ENCODE measurements around the gene FHIT. TPM values are rescaled to one million over a fixed set of nuclear protein-coding genes. Genes with fewer than 3 reads are reported as not detected.
"Not testable (repeated sequence)": the region's sequence is repeated elsewhere in the genome, so short reads cannot be mapped to it uniquely, and the experiment has no call there.

Gene FHIT
- total RNA-seq, 1 experiment from 2014 or later = 9.8 TPM

- H3K4me1 ChIP-seq (replicated peaks; ENCODE audit: insufficient read depth) = no peaks in the 10 kb centered on the region
- intact Hi-C loops (cut with micrococcal nuclease; ENCODE audit: unreplicated experiment) = no loop called here
- H3K4me3 ChIP-seq = no peak overlapping the region
- H2AFZ ChIP-seq = no peak overlapping the region
- CTCF ChIA-PET = no interaction called here
- H3K9me2 ChIP-seq (ENCODE audit: insufficient read depth) = no peaks in the 10 kb centered on the region
- no peaks in the 10 kb centered on the region for H3K9me3 ChIP-seq (ENCODE audit: insufficient read depth, low read depth)
- H4K20me1 ChIP-seq (ENCODE audit: insufficient read depth) = no peaks in the 10 kb centered on the region
- no peak overlapping the region for H3K4me2 ChIP-seq
- no TSS peak for BruUV-seq (replicated peaks)
- no peaks in the 10 kb centered on the region for H3K27me3 ChIP-seq (ENCODE audit: insufficient read depth, low read depth)
- POLR2A ChIA-PET (ENCODE audit: unreplicated experiment) = no interaction called here
- DNase-seq = no peak
- TF ChIP-seq EZH2 (IDR thresholded peaks at IDR 0.05; ENCODE audit: low read depth) (no peak), CTCF (conservative IDR thresholded peaks at IDR 0.05) (no peak)
- no peaks in the 10 kb centered on the region for H3K36me3 ChIP-seq (ENCODE audit: low read depth)
- no peaks in the 10 kb centered on the region for H3F3A ChIP-seq (ENCODE audit: insufficient read depth, low read depth)
- H3K79me2 ChIP-seq (ENCODE audit: low read depth) = no peaks in the 10 kb centered on the region
- H3K27ac ChIP-seq = no peak overlapping the region
Observed at GRCh38 chr3:61052851-61053250, 198.4 kb downstream of the FHIT start.

- CTCF ChIA-PET = no interaction called here
- H3K36me3 ChIP-seq (ENCODE audit: low read depth) = no peaks in the 10 kb centered on the region
- no peaks in the 10 kb centered on the region for H4K20me1 ChIP-seq (ENCODE audit: insufficient read depth)
- H3K4me3 ChIP-seq = no peak overlapping the region
- TF ChIP-seq CTCF (conservative IDR thresholded peaks at IDR 0.05) (no peak), EZH2 (IDR thresholded peaks at IDR 0.05; ENCODE audit: low read depth) (no peak)
- DNase-seq = no peak
- no peaks in the 10 kb centered on the region for H3K4me1 ChIP-seq (replicated peaks; ENCODE audit: insufficient read depth)
- no peaks in the 10 kb centered on the region for H3K9me2 ChIP-seq (ENCODE audit: insufficient read depth)
- no peaks in the 10 kb centered on the region for H3K27me3 ChIP-seq (ENCODE audit: insufficient read depth, low read depth)
- POLR2A ChIA-PET (ENCODE audit: unreplicated experiment) = no interaction called here
- no peak overlapping the region for H3K27ac ChIP-seq
- no peaks in the 10 kb centered on the region for H3F3A ChIP-seq (ENCODE audit: insufficient read depth, low read depth)
- intact Hi-C loops (cut with micrococcal nuclease; ENCODE audit: unreplicated experiment) = no loop called here
- H3K79me2 ChIP-seq (ENCODE audit: low read depth) = no peaks in the 10 kb centered on the region
- no peak overlapping the region for H2AFZ ChIP-seq
- H3K4me2 ChIP-seq = no peak overlapping the region
- no peaks in the 10 kb centered on the region for H3K9me3 ChIP-seq (ENCODE audit: insufficient read depth, low read depth)
- no TSS peak for BruUV-seq (replicated peaks)
Observed at GRCh38 chr3:61051666-61052065, 199.6 kb downstream of the FHIT start.

GRCh38 chr3:61045169-61045568 is 206.1 kb downstream of the FHIT start:
- H3K27ac ChIP-seq; H3K4me3 ChIP-seq; H3K9me3 ChIP-seq (ENCODE audit: insufficient read depth, low read depth); H3K9me2 ChIP-seq (ENCODE audit: insufficient read depth); POLR2A ChIA-PET (ENCODE audit: unreplicated experiment); CTCF ChIA-PET; H3K4me2 ChIP-seq; H3F3A ChIP-seq (ENCODE audit: insufficient read depth, low read depth); intact Hi-C loops (cut with micrococcal nuclease; ENCODE audit: unreplicated experiment); H2AFZ ChIP-seq; H3K79me2 ChIP-seq (ENCODE audit: low read depth); H3K4me1 ChIP-seq (replicated peaks; ENCODE audit: insufficient read depth); BruUV-seq (replicated peaks); H3K27me3 ChIP-seq (ENCODE audit: insufficient read depth, low read depth); H3K36me3 ChIP-seq (ENCODE audit: low read depth); H4K20me1 ChIP-seq (ENCODE audit: insufficient read depth); DNase-seq: not testable (repeated sequence)

- Histone ChIP-seq H3F3A (ENCODE audit: insufficient read depth, low read depth) (no peaks in the 10 kb centered on the region), H2AFZ (no peak overlapping the region), H3K9me2 (ENCODE audit: insufficient read depth) (no peaks in the 10 kb centered on the region), H3K4me3 (no peak overlapping the region), H4K20me1 (ENCODE audit: insufficient read depth) (no peaks in the 10 kb centered on the region), H3K4me1 (replicated peaks; ENCODE audit: insufficient read depth) (no peaks in the 10 kb centered on the region), H3K9me3 (ENCODE audit: insufficient read depth, low read depth) (no peaks in the 10 kb centered on the region), H3K36me3 (ENCODE audit: low read depth) (no peaks in the 10 kb centered on the region), H3K79me2 (ENCODE audit: low read depth) (no peaks in the 10 kb centered on the region), H3K27ac (no peak overlapping the region), H3K27me3 (ENCODE audit: insufficient read depth, low read depth) (no peaks in the 10 kb centered on the region), H3K4me2 (no peak overlapping the region)
- no peak for DNase-seq
- intact Hi-C loops (cut with micrococcal nuclease; ENCODE audit: unreplicated experiment) = no loop called here
- ChIA-PET CTCF (no interaction called here), POLR2A (ENCODE audit: unreplicated experiment) (interaction anchor here (0.7 kb wide), 1 partner anchor 552 kb away, joined by 9 read pairs; no protein-coding TSS in a partner anchor)
- TF ChIP-seq EZH2 (IDR thresholded peaks at IDR 0.05; ENCODE audit: low read depth) = no peak
- no peak for TF ChIP-seq CTCF (conservative IDR thresholded peaks at IDR 0.05)
- BruUV-seq (replicated peaks) = no TSS peak
Observed at GRCh38 chr3:61043156-61043555, 208.1 kb downstream of the FHIT start.

Measured in PC-9 (cell line).